Activated naive CD4-positive, alpha-beta T cell treated with anti-CD3 and anti-CD28 coated beads for 36 hours (primary cell): ENCODE results near the gene HIBADH. TPM values are rescaled to one million over a fixed set of nuclear protein-coding genes. Genes with fewer than 3 reads are reported as not detected.
"Not testable (repeated sequence)": the region's sequence is repeated elsewhere in the genome, so short reads cannot be mapped to it uniquely, and the experiment has no call there.

Experiments used
- CTCF ChIA-PET: fragments of 350-600 bp; sonication (Branson Sonifier 250); formaldehyde crosslinking; loops from one replicate; lab custom pipeline; 2021; ENCODE audit warnings: antibody characterized with exemption; lab: Charles Lee
- DNase-seq: peaks from one replicate; pipeline ENCODE4 v3.0.0-alpha.2; 2020
- H3K27ac Mint-ChIP-seq: one replicate; pipeline ENCODE4 v1.8.0; 2021; ENCODE audit warnings: mild to moderate bottlenecking, mixed read lengths
- H3K27me3 Mint-ChIP-seq: one replicate; pipeline ENCODE4 v1.8.0; 2021; ENCODE audit warnings: low read depth, mixed read lengths
- H3K36me3 Mint-ChIP-seq: one replicate; pipeline ENCODE4 v1.8.0; 2021; ENCODE audit warnings: low read depth, mixed read lengths
- H3K4me1 Mint-ChIP-seq: one replicate; pipeline ENCODE4 v1.8.0; 2021; ENCODE audit warnings: low read depth, mixed read lengths
- H3K4me3 Mint-ChIP-seq: one replicate; pipeline ENCODE4 v1.8.0; 2021; ENCODE audit warnings: mild to moderate bottlenecking, moderate library complexity, mixed read lengths
- H3K9me3 Mint-ChIP-seq: one replicate; pipeline ENCODE4 v1.8.0; 2021; ENCODE audit warnings: mixed read lengths
- intact Hi-C: fragments of 100-400 bp; cut with micrococcal nuclease; formaldehyde crosslinking; loops from one replicate; pipeline ENCODE4 v1.15.1; 2023
- total RNA-seq, 2 experiments: library from RNA; stranded (reverse); gene quantifications; one replicate each; pipeline ENCODE4 v1.2.3, GENCODE V29; 2021

HIBADH gene
- total RNA-seq, 2 experiments from 2014 or later, result 20.8 to 22.5 TPM

GRCh38 chr7:27581906-27582305 is 80.8 kb downstream of the HIBADH start:
- Mint-ChIP-seq H3K4me1 (no peaks in the 10 kb centered on the region), H3K27ac (no peak overlapping the region), H3K9me3 (no peaks in the 10 kb centered on the region), H3K4me3 (no peak overlapping the region), H3K36me3 (no peaks in the 10 kb centered on the region), H3K27me3 (no peaks in the 10 kb centered on the region)
- DNase-seq, result no peak
- CTCF ChIA-PET, result interaction anchor here (0.7 to 1.1 kb wide), 3 partner anchors 10 to 1076 kb away, joined by 3 to 4 read pairs (median 3); no protein-coding TSS in a partner anchor
- intact Hi-C loops, result no loop called here

GRCh38 chr7:27581119-27581518 is 81.6 kb downstream of the HIBADH start:
- no peak overlapping the region for H3K27ac Mint-ChIP-seq
- H3K4me1 Mint-ChIP-seq, result no peaks in the 10 kb centered on the region
- H3K9me3 Mint-ChIP-seq, result no peaks in the 10 kb centered on the region
- H3K36me3 Mint-ChIP-seq, result no peaks in the 10 kb centered on the region
- DNase-seq, result no peak
- no peaks in the 10 kb centered on the region for H3K27me3 Mint-ChIP-seq
- CTCF ChIA-PET, result interaction anchor here (0.5 to 1.1 kb wide), 3 partner anchors 10 to 1075 kb away, joined by 3 read pairs; no protein-coding TSS in a partner anchor
- intact Hi-C loops, result no loop called here
- H3K4me3 Mint-ChIP-seq, result no peak overlapping the region

- intact Hi-C loops, result loop anchor here (10.0 kb wide), 1 partner anchor 345 kb away; no protein-coding TSS in a partner anchor
- Mint-ChIP-seq H3K27ac (no peak overlapping the region), H3K4me3 (no peak overlapping the region), H3K9me3 (no peaks in the 10 kb centered on the region), H3K36me3 (peaks cover 1% of the 10 kb centered on the region), H3K4me1 (no peaks in the 10 kb centered on the region), H3K27me3 (no peaks in the 10 kb centered on the region)
- DNase-seq, result no peak
- CTCF ChIA-PET, result interaction anchor here (0.6 kb wide), 1 partner anchor 166 kb away, joined by 3 read pairs; no protein-coding TSS in a partner anchor
Measured at GRCh38 chr7:27579565-27579964, 83.1 kb downstream of the HIBADH start.

- CTCF ChIA-PET, result interaction anchor here (0.9 to 1.0 kb wide), 4 partner anchors 257 to 371 kb away, joined by 3 to 5 read pairs (median 3); no protein-coding TSS in a partner anchor
- H3K4me1 Mint-ChIP-seq, H3K9me3 Mint-ChIP-seq, H3K4me3 Mint-ChIP-seq, DNase-seq, H3K27me3 Mint-ChIP-seq, H3K36me3 Mint-ChIP-seq, H3K27ac Mint-ChIP-seq: not testable (repeated sequence)
- intact Hi-C loops, result loop anchor here (10.0 kb wide), 1 partner anchor 347 kb away; no protein-coding TSS in a partner anchor
Measured at GRCh38 chr7:27578169-27578568, 84.5 kb downstream of the HIBADH start.

- Mint-ChIP-seq H3K4me1 (no peaks in the 10 kb centered on the region), H3K4me3 (no peak overlapping the region), H3K27me3 (no peaks in the 10 kb centered on the region), H3K36me3 (peaks cover 1% of the 10 kb centered on the region), H3K27ac (no peak overlapping the region), H3K9me3 (no peaks in the 10 kb centered on the region)
- intact Hi-C loops, result loop anchor here (1.0 to 10.0 kb wide), 4 partner anchors 341 to 380 kb away; no protein-coding TSS in a partner anchor
- DNase-seq, result no peak
- CTCF ChIA-PET, result interaction anchor here (0.6 to 3.9 kb wide), 7 partner anchors 10 to 1020 kb away, joined by 3 to 12 read pairs (median 3); no protein-coding TSS in a partner anchor
Measured at GRCh38 chr7:27576360-27576944, 86.2 kb downstream of the HIBADH start.

GRCh38 chr7:27575613-27576012 is 87.1 kb downstream of the HIBADH start:
- Mint-ChIP-seq H3K4me1 (no peaks in the 10 kb centered on the region), H3K4me3 (no peak overlapping the region), H3K27ac (no peak overlapping the region), H3K27me3 (no peaks in the 10 kb centered on the region), H3K9me3 (no peaks in the 10 kb centered on the region), H3K36me3 (peaks cover 4% of the 10 kb centered on the region)
- CTCF ChIA-PET, result interaction anchor here (0.7 to 3.9 kb wide), 4 partner anchors 22 to 379 kb away, joined by 3 to 12 read pairs (median 6); no protein-coding TSS in a partner anchor
- no peak for DNase-seq
- intact Hi-C loops, result loop anchor here (1.0 to 10.0 kb wide), 4 partner anchors 340 to 379 kb away; no protein-coding TSS in a partner anchor

GRCh38 chr7:27569106-27569505 is 93.6 kb downstream of the HIBADH start:
- Mint-ChIP-seq H3K4me3 (no peak overlapping the region), H3K4me1 (no peaks in the 10 kb centered on the region), H3K36me3 (peaks cover 16% of the 10 kb centered on the region), H3K9me3 (peaks cover 4% of the 10 kb centered on the region), H3K27me3 (no peaks in the 10 kb centered on the region), H3K27ac (no peak overlapping the region)
- CTCF ChIA-PET, result no interaction called here
- DNase-seq, result no peak
- intact Hi-C loops, result no loop called here

- H3K27me3 Mint-ChIP-seq, result no peaks in the 10 kb centered on the region
- no peak overlapping the region for H3K4me3 Mint-ChIP-seq
- intact Hi-C loops, result no loop called here
- DNase-seq, result no peak
- H3K27ac Mint-ChIP-seq, result no peak overlapping the region
- H3K4me1 Mint-ChIP-seq, result no peaks in the 10 kb centered on the region
- CTCF ChIA-PET, result no interaction called here
- H3K36me3 Mint-ChIP-seq, result peaks cover 19% of the 10 kb centered on the region
- peaks cover 6% of the 10 kb centered on the region for H3K9me3 Mint-ChIP-seq
Measured at GRCh38 chr7:27567266-27567665, 95.4 kb downstream of the HIBADH start.

- Mint-ChIP-seq H3K9me3 (peaks cover 6% of the 10 kb centered on the region), H3K27me3 (no peaks in the 10 kb centered on the region), H3K4me1 (no peaks in the 10 kb centered on the region), H3K4me3 (no peak overlapping the region), H3K36me3 (peaks cover 15% of the 10 kb centered on the region), H3K27ac (no peak overlapping the region)
- DNase-seq, result no peak
- CTCF ChIA-PET, result no interaction called here
- intact Hi-C loops, result no loop called here
Measured at GRCh38 chr7:27564881-27565482, 97.7 kb downstream of the HIBADH start.

- Mint-ChIP-seq H3K27me3 (no peaks in the 10 kb centered on the region), H3K9me3 (peaks cover 6% of the 10 kb centered on the region), H3K27ac (no peak overlapping the region), H3K36me3 (peaks cover 7% of the 10 kb centered on the region), H3K4me3 (no peak overlapping the region), H3K4me1 (no peaks in the 10 kb centered on the region)
- CTCF ChIA-PET, result no interaction called here
- no peak for DNase-seq
- intact Hi-C loops, result no loop called here
Measured at GRCh38 chr7:27560706-27561235, 101.9 kb downstream of the HIBADH start.

- Mint-ChIP-seq H3K9me3 (no peaks in the 10 kb centered on the region), H3K27me3 (no peaks in the 10 kb centered on the region), H3K4me3 (no peak overlapping the region), H3K27ac (no peak overlapping the region), H3K4me1 (no peaks in the 10 kb centered on the region), H3K36me3 (no peaks in the 10 kb centered on the region)
- CTCF ChIA-PET, result interaction anchor here (0.7 kb wide), 1 partner anchor 276 kb away, joined by 4 read pairs; no protein-coding TSS in a partner anchor
- no peak for DNase-seq
- intact Hi-C loops, result no loop called here
Measured at GRCh38 chr7:27555670-27556069, 107.0 kb downstream of the HIBADH start.

- Mint-ChIP-seq H3K36me3 (no peaks in the 10 kb centered on the region), H3K27ac (no peak overlapping the region), H3K9me3 (no peaks in the 10 kb centered on the region), H3K27me3 (no peaks in the 10 kb centered on the region), H3K4me1 (no peaks in the 10 kb centered on the region), H3K4me3 (no peak overlapping the region)
- DNase-seq, result no peak
- intact Hi-C loops, result no loop called here
- CTCF ChIA-PET, result no interaction called here
Measured at GRCh38 chr7:27554826-27555225, 107.9 kb downstream of the HIBADH start.
